IMR-90 (cell line): ENCODE results near the gene DPF3. TPM values are rescaled to one million over a fixed set of nuclear protein-coding genes. Genes with fewer than 3 reads are reported as not detected.
A peak's percentile ranks its signal among the peaks of the same experiment; 100 is the strongest.

Experiments
- ATAC-seq: fragments of 200-7000 bp; cut with Tn5 transposase; 2 replicates; pipeline ENCODE4 v1.9.1; 2020; ENCODE audit warnings: low read depth, mild to moderate bottlenecking, moderate library complexity
- BruUV-seq: library from RNA; stranded (reverse); fragments of 400-500 nt; replicated peaks from 2 replicates; lab custom pipeline; 2021; lab: Mats Ljungman, UMichigan
- CTCF ChIA-PET: fragments of 300-600 bp; formaldehyde crosslinking; extraction: SDS; loops from one replicate; lab custom pipeline; 2021; ENCODE audit warnings: antibody characterized with exemption; lab: Yijun Ruan, JAX
- POLR2A ChIA-PET: fragments of 300-600 bp; sonication (Branson Sonifier 250); formaldehyde crosslinking; loops from one replicate; lab custom pipeline; 2022; ENCODE audit warnings: antibody characterized with exemption; ENCODE audit not compliant: unreplicated experiment; lab: Charles Lee
- DNase-seq: peaks from one replicate; pipeline ENCODE4 v3.0.0; 2013
- H2AFZ ChIP-seq: replicated peaks from 2 replicates; pipeline ENCODE3; 2013; ENCODE audit warnings: low read length, mild to moderate bottlenecking; ENCODE audit not compliant: poor library complexity
- H2AK5ac ChIP-seq: 2 replicates; pipeline ENCODE4 v1.6.1; 2013; ENCODE audit warnings: low read depth, low read length, inconsistent platforms
- H2AK9ac ChIP-seq: replicated peaks from 2 replicates; pipeline ENCODE3; 2013; ENCODE audit warnings: mild to moderate bottlenecking, low read depth, low read length, moderate library complexity; ENCODE audit not compliant: poor library complexity
- H2BK120ac ChIP-seq: 2 replicates; pipeline ENCODE4 v1.6.1; 2013; ENCODE audit warnings: low read depth, low read length, inconsistent platforms
- H2BK15ac ChIP-seq: 3 replicates; pipeline ENCODE4 v1.6.1; 2013; ENCODE audit warnings: low read depth, low read length, inconsistent platforms
- H2BK20ac ChIP-seq: 2 replicates; pipeline ENCODE4 v1.6.1; 2013; ENCODE audit warnings: low read depth, mild to moderate bottlenecking, inconsistent platforms, low read length, moderate library complexity
- H2BK5ac ChIP-seq: 2 replicates; pipeline ENCODE4 v1.6.1; 2013; ENCODE audit warnings: mild to moderate bottlenecking, low read depth, low read length, inconsistent platforms; ENCODE audit not compliant: poor library complexity, severe bottlenecking
- H3K14ac ChIP-seq: replicated peaks from 2 replicates; pipeline ENCODE4 v1.6.1; 2013; ENCODE audit warnings: low read depth, low read length, inconsistent platforms
- H3K18ac ChIP-seq: 2 replicates; pipeline ENCODE4 v1.6.1; 2013; ENCODE audit warnings: low read depth, low read length, control low read depth
- H3K23ac ChIP-seq: 2 replicates; pipeline ENCODE4 v1.6.1; 2013; ENCODE audit warnings: low read depth, low read length, inconsistent platforms
- H3K27ac ChIP-seq: 2 replicates; pipeline ENCODE4 v1.5.1; 2013; ENCODE audit warnings: mild to moderate bottlenecking, control low read depth, low read length; ENCODE audit not compliant: insufficient read depth
- H3K27me3 ChIP-seq: 2 replicates; pipeline ENCODE4 v1.6.1; 2013; ENCODE audit warnings: low read length; ENCODE audit not compliant: control insufficient read depth, insufficient read depth
- H3K36me3 ChIP-seq: 2 replicates; pipeline ENCODE4 v1.6.1; 2013; ENCODE audit warnings: low read length, mixed read lengths; ENCODE audit not compliant: control insufficient read depth, insufficient read depth
- H3K4ac ChIP-seq: 2 replicates; pipeline ENCODE4 v1.6.1; 2013; ENCODE audit warnings: low read depth, low read length, inconsistent platforms
- H3K4me1 ChIP-seq: 2 replicates; pipeline ENCODE4 v1.6.1; 2013; ENCODE audit warnings: low read length, mixed read lengths; ENCODE audit not compliant: control insufficient read depth, insufficient read depth
- H3K4me2 ChIP-seq: 2 replicates; pipeline ENCODE4 v1.6.1; 2013; ENCODE audit warnings: low read depth, mild to moderate bottlenecking, control low read depth, low read length, moderate library complexity
- H3K4me3 ChIP-seq: 2 replicates; pipeline ENCODE4 v1.5.1; 2013; ENCODE audit warnings: low read depth, mild to moderate bottlenecking, control low read depth, low read length, moderate library complexity; ENCODE audit not compliant: insufficient read depth
- H3K56ac ChIP-seq: 2 replicates; pipeline ENCODE4 v1.6.1; 2013; ENCODE audit warnings: low read length, inconsistent platforms; ENCODE audit not compliant: insufficient read depth; ENCODE audit errors: extremely low read depth
- H3K79me1 ChIP-seq, 2 experiments: 2 replicates each; pipeline ENCODE4 v1.6.1; 2013; ENCODE audit warnings: low read length in 2 of 2, inconsistent platforms in 1 of 2, low read depth in 1 of 2
- H3K9ac ChIP-seq: 2 replicates; pipeline ENCODE4 v1.6.1; 2013; ENCODE audit warnings: low read depth, low read length, control low read depth
- H3K9me1 ChIP-seq: 2 replicates; pipeline ENCODE4 v1.6.1; 2013; ENCODE audit warnings: low read length, inconsistent platforms; ENCODE audit not compliant: insufficient read depth
- H3K9me3 ChIP-seq: 2 replicates; pipeline ENCODE4 v1.6.1; 2013; ENCODE audit warnings: low read length; ENCODE audit not compliant: control insufficient read depth, insufficient read depth
- H4K20me1 ChIP-seq: 2 replicates; pipeline ENCODE4 v1.6.1; 2013; ENCODE audit warnings: low read length, inconsistent platforms; ENCODE audit not compliant: insufficient read depth
- H4K5ac ChIP-seq: 2 replicates; pipeline ENCODE4 v1.6.1; 2013; ENCODE audit warnings: mild to moderate bottlenecking, low read depth, low read length, control low read depth
- H4K8ac ChIP-seq, 2 experiments: 2 replicates each; pipeline ENCODE4 v1.6.1; 2013; ENCODE audit warnings: low read depth in 2 of 2, low read length in 2 of 2, control low read depth in 1 of 2, inconsistent platforms in 1 of 2
- H4K91ac ChIP-seq: 2 replicates; pipeline ENCODE4 v1.6.1; 2013; ENCODE audit warnings: low read depth, low read length, inconsistent platforms; ENCODE audit not compliant: insufficient read depth
- BHLHE40 ChIP-seq: fragments of 150-350 bp; IDR thresholded peaks from 2 replicates; pipeline ENCODE4 v1.6.1; 2016; ENCODE audit warnings: mild to moderate bottlenecking, low read depth, low read length
- CEBPB ChIP-seq: IDR thresholded peaks from 2 replicates; pipeline ENCODE4 v1.6.1; 2012; ENCODE audit warnings: low read depth, low read length, improper control_type of control experiment
- CHD1 ChIP-seq: IDR thresholded peaks from 2 replicates; pipeline ENCODE4 v1.6.1; 2012; ENCODE audit warnings: low read depth, low read length, improper control_type of control experiment
- CTCF ChIP-seq: conservative IDR thresholded peaks from 2 replicates; pipeline ENCODE4 v1.5.1; 2012; ENCODE audit warnings: mild to moderate bottlenecking, low read depth, low read length, improper control_type of control experiment
- FOS ChIP-seq: fragments of 150-350 bp; IDR thresholded peaks from 2 replicates; pipeline ENCODE4 v1.6.1; 2016; ENCODE audit warnings: low read depth, low read length
- MAFK ChIP-seq: IDR thresholded peaks from 2 replicates; pipeline ENCODE4 v1.6.1; 2012; ENCODE audit warnings: low read depth, low read length, improper control_type of control experiment
- MAZ ChIP-seq: IDR thresholded peaks from 2 replicates; pipeline ENCODE4 v1.6.1; 2012; ENCODE audit warnings: low read depth, mild to moderate bottlenecking, low read length, improper control_type of control experiment, moderate library complexity, borderline replicate concordance
- MXI1 ChIP-seq: IDR thresholded peaks from 2 replicates; pipeline ENCODE4 v1.6.1; 2012; ENCODE audit warnings: low read depth, mild to moderate bottlenecking, low read length, moderate library complexity, borderline replicate concordance
- NFE2L2 ChIP-seq: fragments of 150-350 bp; IDR thresholded peaks from 2 replicates; pipeline ENCODE4 v1.6.1; 2016; ENCODE audit warnings: low read depth, mild to moderate bottlenecking, low read length
- POLR2A ChIP-seq: IDR thresholded peaks from 2 replicates; pipeline ENCODE4 v1.6.1; 2012; ENCODE audit warnings: mild to moderate bottlenecking, low read depth, low read length
- RAD21 ChIP-seq: IDR thresholded peaks from 2 replicates; pipeline ENCODE4 v1.6.1; 2012; ENCODE audit warnings: low read length, improper control_type of control experiment
- RCOR1 ChIP-seq: IDR thresholded peaks from 2 replicates; pipeline ENCODE4 v1.6.1; 2012; ENCODE audit warnings: mild to moderate bottlenecking, low read length, improper control_type of control experiment; ENCODE audit not compliant: insufficient replicate concordance
- RFX5 ChIP-seq: IDR thresholded peaks from 2 replicates; pipeline ENCODE4 v1.8.0; 2012; ENCODE audit warnings: low read depth, mild to moderate bottlenecking, low read length, moderate library complexity
- SMC3 ChIP-seq: fragments of 150-350 bp; IDR thresholded peaks from 2 replicates; pipeline ENCODE4 v1.6.1; 2016; ENCODE audit warnings: low read depth, mild to moderate bottlenecking, antibody characterized with exemption, low read length, moderate library complexity
- USF2 ChIP-seq: fragments of 150-350 bp; IDR thresholded peaks from 2 replicates; pipeline ENCODE4 v1.6.1; 2017; ENCODE audit warnings: mild to moderate bottlenecking, antibody characterized with exemption, low read length, low read depth
- WGBS, 2 experiments: methylation state at CpG; one replicate each; pipeline versions ENCODE4 v1.1.5 to v1.1.7; 2013; ENCODE audit warnings: missing lambda C conversion rate in 2 of 2; ENCODE audit not compliant: insufficient read length in 1 of 2; ENCODE audit errors: extremely low coverage in 2 of 2; 5-methylcytosine and 5-hydroxymethylcytosine counted together
- dilution Hi-C: fragments of 300-500 bp; cut with HindIII; formaldehyde crosslinking; loops from one replicate; pipeline ENCODE4 v1.14.3; 2018; ENCODE audit warnings: low sequenced_read_pairs; ENCODE audit not compliant: unreplicated experiment
- in situ Hi-C: fragments of 300-500 bp; cut with MboI; formaldehyde crosslinking; loops from 3 replicates; pipeline ENCODE4 v1.14.3; 2019; ENCODE audit warnings: low sequenced_read_pairs, inconsistent platforms, mixed read lengths
- intact Hi-C: fragments of 100-400 bp; cut with micrococcal nuclease; formaldehyde crosslinking; loops from 2 replicates; pipeline ENCODE4 v1.10.0; 2022
- polyA plus RNA-seq, 3 experiments: library from polyadenylated mRNA; depleted of rRNA; stranded (reverse); fragments of >200 nt; gene quantifications; 2 replicates each; pipeline ENCODE4 v1.2.3, GENCODE V29; 2012; ENCODE audit warnings: low replicate concordance in 1 of 3
- total RNA-seq: library from RNA; depleted of rRNA; stranded (reverse); fragments of >200 nt; gene quantifications from 2 replicates; pipeline ENCODE4 v1.2.3, GENCODE V29; 2012
- TF ChIP-seq, protein P1 (sequence below): fragments of 150-350 bp; IDR thresholded peaks from 2 replicates; pipeline ENCODE4 v1.6.1; 2016; ENCODE audit warnings: low read depth, mild to moderate bottlenecking, low read length, moderate library complexity, borderline replicate concordance

Gene DPF3
- total and polyA plus RNA-seq, 2 of the 4 experiments (the other 2 are of a cell fraction) = 30.5 to 32.8 TPM

DNA sequence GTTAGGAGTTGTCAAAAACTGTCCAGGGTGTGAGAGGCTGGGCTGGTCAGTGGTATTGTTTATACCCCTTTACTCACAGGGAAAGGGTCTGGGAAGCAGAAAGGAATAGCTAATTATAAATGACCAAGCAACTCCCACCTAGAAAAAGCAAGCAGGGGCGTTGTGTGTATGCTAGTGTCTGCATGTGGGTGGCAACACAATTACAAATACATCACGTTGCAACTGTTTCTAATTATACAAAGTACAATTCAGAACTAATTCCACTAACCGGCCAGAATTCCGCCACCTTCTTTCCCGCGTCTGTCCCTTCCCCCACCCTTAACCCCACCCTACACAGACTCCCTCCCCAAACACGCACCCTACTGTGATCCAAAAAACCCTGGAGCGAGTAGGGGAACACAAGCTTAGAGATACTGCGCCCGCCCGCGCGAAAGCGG lies 2.2 kb downstream of the DPF3 start:
- Histone ChIP-seq H2BK20ac (no peak overlapping the region), H3K9me3 (no peaks in the 10 kb centered on the region), H2BK15ac (peak overlapping the region; percentile 59; the same call in 1 of the 3 replicates), H3K4me3 (peak overlapping the region; percentile 76), H3K27ac (no peak overlapping the region; the same call in 1 of the 2 replicates), H3K79me1 (peaks cover 30 to 53% of the 10 kb centered on the region in 2 experiments), H3K18ac (no peak overlapping the region), H2AFZ (peak overlapping the region; percentile 84), H4K8ac (no peak overlapping the region), H2BK120ac (no peak overlapping the region), H3K56ac (0 out of 2 replicates have a peak overlapping the region, but pooled peaks have one; percentile 50), H2AK9ac (no peak overlapping the region), H3K4me2 (peak overlapping the region; percentile 91), H3K9ac (peak overlapping the region; percentile 60), H3K4me1 (peaks cover 22% of the 10 kb centered on the region), H4K20me1 (peaks cover 47% of the 10 kb centered on the region), H4K91ac (no peak overlapping the region), H3K9me1 (no peaks in the 10 kb centered on the region; the same call in 1 of the 2 replicates), H3K27me3 (no peaks in the 10 kb centered on the region), H3K4ac (peak overlapping the region; percentile 49; the same call in 1 of the 2 replicates), H3K36me3 (no peaks in the 10 kb centered on the region), H2AK5ac (no peak overlapping the region), H4K5ac (no peak overlapping the region), H2BK5ac (no peak overlapping the region), H3K23ac (peak overlapping the region; percentile 79), H3K14ac (peak overlapping the region; percentile 34)
- ATAC-seq (no peak), DNase-seq (no peak)
- dilution Hi-C loops (no loop called here), in situ Hi-C loops (no loop called here), intact Hi-C loops (loop anchor here (1.0 to 5.0 kb wide), 6 partner anchors 89 to 374 kb away; no protein-coding TSS in a partner anchor)
- no TSS peak for BruUV-seq
- ChIA-PET POLR2A (no interaction called here), CTCF (no interaction called here)
- 0% methylated on average over 7 of the region's 14 CpGs; no CpG with 5 or more reads in 1 of the 2 experiments for WGBS, 2 experiments
- TF ChIP-seq, protein P1, sequence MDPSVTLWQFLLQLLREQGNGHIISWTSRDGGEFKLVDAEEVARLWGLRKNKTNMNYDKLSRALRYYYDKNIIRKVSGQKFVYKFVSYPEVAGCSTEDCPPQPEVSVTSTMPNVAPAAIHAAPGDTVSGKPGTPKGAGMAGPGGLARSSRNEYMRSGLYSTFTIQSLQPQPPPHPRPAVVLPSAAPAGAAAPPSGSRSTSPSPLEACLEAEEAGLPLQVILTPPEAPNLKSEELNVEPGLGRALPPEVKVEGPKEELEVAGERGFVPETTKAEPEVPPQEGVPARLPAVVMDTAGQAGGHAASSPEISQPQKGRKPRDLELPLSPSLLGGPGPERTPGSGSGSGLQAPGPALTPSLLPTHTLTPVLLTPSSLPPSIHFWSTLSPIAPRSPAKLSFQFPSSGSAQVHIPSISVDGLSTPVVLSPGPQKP = no peak
- TF ChIP-seq CEBPB (no peak), SMC3 (no peak), FOS (no peak), BHLHE40 (no peak), RAD21 (no peak), CHD1 (no peak), CTCF (no peak), MXI1 (no peak), MAFK (no peak), MAZ (no peak), USF2 (no peak), NFE2L2 (no peak), RFX5 (no peak), POLR2A (no peak), RCOR1 (no peak)
